GM21825 (cell line): ENCODE measurements around the gene KDSR.

Experiments used
- ATAC-seq: cut with Tn5 transposase; IDR thresholded peaks from one replicate; pipeline ENCODE4 v1.9.1; 2021; ENCODE audit warnings: mild to moderate bottlenecking, moderate library complexity; ENCODE audit not compliant: unreplicated experiment

The KDSR gene

GRCh38 chr18:63322206-63322605 lies 44.8 kb downstream of the KDSR start:
- ATAC-seq = no peak

GRCh38 chr18:63321291-63321690 lies 45.7 kb downstream of the KDSR start:
- no peak for ATAC-seq

GRCh38 chr18:63320975-63321265 lies 46.1 kb downstream of the KDSR start:
- no peak for ATAC-seq

GRCh38 chr18:63320123-63320974 lies 46.7 kb downstream of the KDSR start:
- ATAC-seq = peak; percentile 49

- ATAC-seq = peak; percentile 2
These were observed 47.5 kb downstream of the KDSR start, which contains the start of gene BCL2 for GRCh38 chr18:63319383-63320122. TSS of gene BCL2 (minus strand) at chr18:63319769.

GRCh38 chr18:63318889-63319382 lies 48.1 kb downstream of the KDSR start:
- ATAC-seq = no peak

GRCh38 chr18:63317982-63318888 lies 48.8 kb downstream of the KDSR start:
- peak; percentile 45 for ATAC-seq

GRCh38 chr18:63317556-63317946 lies 49.5 kb downstream of the KDSR start:
- ATAC-seq = no peak

GRCh38 chr18:63316612-63317555 lies 50.1 kb downstream of the KDSR start:
- ATAC-seq = no peak

GRCh38 chr18:63315876-63316275 lies 51.1 kb downstream of the KDSR start:
- ATAC-seq = no peak

- ATAC-seq = no peak
These were observed 51.8 kb downstream of the KDSR start for GRCh38 chr18:63315131-63315662.

GRCh38 chr18:63314062-63314790 lies 52.8 kb downstream of the KDSR start:
- no peak for ATAC-seq

- ATAC-seq = no peak
These were observed 53.5 kb downstream of the KDSR start for GRCh38 chr18:63313396-63313917.

- ATAC-seq = peak; percentile 33
These were observed 54.1 kb downstream of the KDSR start for GRCh38 chr18:63312737-63313395.

GRCh38 chr18:63312019-63312409 lies 55.0 kb downstream of the KDSR start:
- ATAC-seq = no peak

GRCh38 chr18:63311118-63312018 lies 55.6 kb downstream of the KDSR start:
- peak; percentile 64 for ATAC-seq

- no peak for ATAC-seq
These were observed 57.6 kb downstream of the KDSR start for GRCh38 chr18:63309422-63309821.
